Measurements from ENCODE around the gene ZNF587B.
"Not testable (repeated sequence)": the region's sequence is repeated elsewhere in the genome, so short reads cannot be mapped to it uniquely, and the experiment has no call there.

Gene ZNF587B

GRCh38 chr19:57807541-57807940, 22.6 kb upstream of the ZNF587B start:
- WGBS, 2 experiments = 88 to 98% methylated on average over 2 of the region's 2 CpGs
- peaks cover 5% of the 10 kb centered on the region for H3K4me1 ChIP-seq (ENCODE audit: control insufficient read depth, insufficient read depth, low read length)
- no peaks in the 10 kb centered on the region for H3K9me3 ChIP-seq (ENCODE audit: control insufficient read depth, low read length)
- H3K27me3 ChIP-seq (ENCODE audit: control insufficient read depth, insufficient read depth, low read length, poor library complexity, severe bottlenecking) = no peaks in the 10 kb centered on the region
- peaks cover 5% of the 10 kb centered on the region for H3K36me3 ChIP-seq (ENCODE audit: control insufficient read depth, insufficient read depth, low read length)
- H3K4me3 ChIP-seq (ENCODE audit: insufficient read depth, low read depth, low read length) = no peak overlapping the region
- H3K27ac ChIP-seq (ENCODE audit: insufficient read depth, low read depth, low read length, poor library complexity, severe bottlenecking) = no peak overlapping the region

- not testable (repeated sequence) for H3K36me3 ChIP-seq (ENCODE audit: control insufficient read depth, insufficient read depth, low read length); H3K9me3 ChIP-seq (ENCODE audit: control insufficient read depth, low read length); H3K4me1 ChIP-seq (ENCODE audit: control insufficient read depth, insufficient read depth, low read length); H3K27ac ChIP-seq (ENCODE audit: insufficient read depth, low read depth, low read length, poor library complexity, severe bottlenecking); H3K4me3 ChIP-seq (ENCODE audit: insufficient read depth, low read depth, low read length); H3K27me3 ChIP-seq (ENCODE audit: control insufficient read depth, insufficient read depth, low read length, poor library complexity, severe bottlenecking)
- WGBS, 2 experiments = 94 to 97% methylated on average over 15 to 17 of the region's 17 CpGs
Measured at GRCh38 chr19:57810410-57811295, 19.4 kb upstream of the ZNF587B start.

GRCh38 chr19:57812226-57812625, 17.9 kb upstream of the ZNF587B start:
- peaks cover 5% of the 10 kb centered on the region for H3K36me3 ChIP-seq (ENCODE audit: control insufficient read depth, insufficient read depth, low read length)
- H3K9me3 ChIP-seq (ENCODE audit: control insufficient read depth, low read length) = no peaks in the 10 kb centered on the region
- H3K4me3 ChIP-seq (ENCODE audit: insufficient read depth, low read depth, low read length) = no peak overlapping the region
- peaks cover 4% of the 10 kb centered on the region for H3K4me1 ChIP-seq (ENCODE audit: control insufficient read depth, insufficient read depth, low read length)
- 91 to 93% methylated on average over 3 of the region's 3 CpGs for WGBS, 2 experiments
- no peaks in the 10 kb centered on the region for H3K27me3 ChIP-seq (ENCODE audit: control insufficient read depth, insufficient read depth, low read length, poor library complexity, severe bottlenecking)
- no peak overlapping the region for H3K27ac ChIP-seq (ENCODE audit: insufficient read depth, low read depth, low read length, poor library complexity, severe bottlenecking)

- not testable (repeated sequence) for H3K27ac ChIP-seq (ENCODE audit: insufficient read depth, low read depth, low read length, poor library complexity, severe bottlenecking); H3K27me3 ChIP-seq (ENCODE audit: control insufficient read depth, insufficient read depth, low read length, poor library complexity, severe bottlenecking); H3K36me3 ChIP-seq (ENCODE audit: control insufficient read depth, insufficient read depth, low read length); H3K9me3 ChIP-seq (ENCODE audit: control insufficient read depth, low read length); H3K4me1 ChIP-seq (ENCODE audit: control insufficient read depth, insufficient read depth, low read length)
- peak overlapping the region; percentile 71 for H3K4me3 ChIP-seq (ENCODE audit: insufficient read depth, low read depth, low read length)
- WGBS, 2 experiments = 94 to 96% methylated on average over 11 of the region's 13 CpGs
Measured at GRCh38 chr19:57812975-57813820, 16.9 kb upstream of the ZNF587B start.

- Histone ChIP-seq H3K36me3 (ENCODE audit: control insufficient read depth, insufficient read depth, low read length) (no peaks in the 10 kb centered on the region), H3K9me3 (ENCODE audit: control insufficient read depth, low read length) (no peaks in the 10 kb centered on the region), H3K4me3 (ENCODE audit: insufficient read depth, low read depth, low read length) (peak overlapping the region; percentile 71), H3K27me3 (ENCODE audit: control insufficient read depth, insufficient read depth, low read length, poor library complexity, severe bottlenecking) (no peaks in the 10 kb centered on the region), H3K4me1 (ENCODE audit: control insufficient read depth, insufficient read depth, low read length) (peaks cover 4% of the 10 kb centered on the region), H3K27ac (ENCODE audit: insufficient read depth, low read depth, low read length, poor library complexity, severe bottlenecking) (no peak overlapping the region)
- WGBS, 2 experiments = 25% methylated on average over 13 of the region's 13 CpGs
Measured at GRCh38 chr19:57813919-57814504, 16.1 kb upstream of the ZNF587B start.

- Histone ChIP-seq H3K9me3 (ENCODE audit: control insufficient read depth, low read length) (no peaks in the 10 kb centered on the region), H3K27me3 (ENCODE audit: control insufficient read depth, insufficient read depth, low read length, poor library complexity, severe bottlenecking) (no peaks in the 10 kb centered on the region), H3K4me3 (ENCODE audit: insufficient read depth, low read depth, low read length) (peak within 1 kb of the TSS; percentile 71), H3K4me1 (ENCODE audit: control insufficient read depth, insufficient read depth, low read length) (peaks cover 4% of the 10 kb centered on the region), H3K27ac (ENCODE audit: insufficient read depth, low read depth, low read length, poor library complexity, severe bottlenecking) (no peak within 1 kb of the TSS), H3K36me3 (ENCODE audit: control insufficient read depth, insufficient read depth, low read length) (no peaks in the 10 kb centered on the region)
- WGBS, 2 experiments = 2% methylated on average over 50 of the region's 50 CpGs
Measured at GRCh38 chr19:57814505-57815246, 15.4 kb upstream of the ZNF587B start, which contains the start of gene ZNF552. TSS of gene ZNF552 (minus strand) at chr19:57814913. CDS start at chr19:57814743, 170 bp downstream.

GRCh38 chr19:57815247-57816075, 14.6 kb upstream of the ZNF587B start:
- H3K27ac ChIP-seq (ENCODE audit: insufficient read depth, low read depth, low read length, poor library complexity, severe bottlenecking) = no peak overlapping the region
- no peaks in the 10 kb centered on the region for H3K9me3 ChIP-seq (ENCODE audit: control insufficient read depth, low read length)
- no peak overlapping the region for H3K4me3 ChIP-seq (ENCODE audit: insufficient read depth, low read depth, low read length)
- H3K27me3 ChIP-seq (ENCODE audit: control insufficient read depth, insufficient read depth, low read length, poor library complexity, severe bottlenecking) = no peaks in the 10 kb centered on the region
- peaks cover 8% of the 10 kb centered on the region for H3K4me1 ChIP-seq (ENCODE audit: control insufficient read depth, insufficient read depth, low read length)
- WGBS, 2 experiments = 92 to 95% methylated on average over 17 of the region's 17 CpGs
- H3K36me3 ChIP-seq (ENCODE audit: control insufficient read depth, insufficient read depth, low read length) = no peaks in the 10 kb centered on the region

- Histone ChIP-seq H3K27me3 (ENCODE audit: control insufficient read depth, insufficient read depth, low read length, poor library complexity, severe bottlenecking) (no peaks in the 10 kb centered on the region), H3K4me1 (ENCODE audit: control insufficient read depth, insufficient read depth, low read length) (peaks cover 14% of the 10 kb centered on the region), H3K9me3 (ENCODE audit: control insufficient read depth, low read length) (no peaks in the 10 kb centered on the region), H3K36me3 (ENCODE audit: control insufficient read depth, insufficient read depth, low read length) (no peaks in the 10 kb centered on the region), H3K4me3 (ENCODE audit: insufficient read depth, low read depth, low read length) (no peak overlapping the region), H3K27ac (ENCODE audit: insufficient read depth, low read depth, low read length, poor library complexity, severe bottlenecking) (no peak overlapping the region)
- WGBS, 2 experiments = 91 to 93% methylated on average over 7 of the region's 7 CpGs
Measured at GRCh38 chr19:57816652-57817051, 13.4 kb upstream of the ZNF587B start.

- Histone ChIP-seq H3K27me3 (ENCODE audit: control insufficient read depth, insufficient read depth, low read length, poor library complexity, severe bottlenecking) (no peaks in the 10 kb centered on the region), H3K4me3 (ENCODE audit: insufficient read depth, low read depth, low read length) (no peak overlapping the region), H3K9me3 (ENCODE audit: control insufficient read depth, low read length) (no peaks in the 10 kb centered on the region), H3K36me3 (ENCODE audit: control insufficient read depth, insufficient read depth, low read length) (no peaks in the 10 kb centered on the region), H3K27ac (ENCODE audit: insufficient read depth, low read depth, low read length, poor library complexity, severe bottlenecking) (no peak overlapping the region), H3K4me1 (ENCODE audit: control insufficient read depth, insufficient read depth, low read length) (peaks cover 14% of the 10 kb centered on the region)
- 94 to 95% methylated on average over 14 of the region's 14 CpGs for WGBS, 2 experiments
Measured at GRCh38 chr19:57817976-57818375, 12.1 kb upstream of the ZNF587B start.

All from ectodermal cell (in vitro differentiated cells).